NCI-H1694 (cell line): Measurements from ENCODE around the gene MAPKAPK2.
"Not testable (repeated sequence)": the region's sequence is repeated elsewhere in the genome, so short reads cannot be mapped to it uniquely, and the experiment has no call there.

Source experiments
- DNase-seq: peaks from one replicate; lab custom pipeline; 2025; lab: John Stamatoyannopoulos, UW

Gene MAPKAPK2

GRCh38 chr1:206778031-206778430 is 93.3 kb downstream of the MAPKAPK2 start:
- DNase-seq = no peak

GRCh38 chr1:206778911-206779310 is 94.2 kb downstream of the MAPKAPK2 start:
- not testable (repeated sequence) for DNase-seq

DNA sequence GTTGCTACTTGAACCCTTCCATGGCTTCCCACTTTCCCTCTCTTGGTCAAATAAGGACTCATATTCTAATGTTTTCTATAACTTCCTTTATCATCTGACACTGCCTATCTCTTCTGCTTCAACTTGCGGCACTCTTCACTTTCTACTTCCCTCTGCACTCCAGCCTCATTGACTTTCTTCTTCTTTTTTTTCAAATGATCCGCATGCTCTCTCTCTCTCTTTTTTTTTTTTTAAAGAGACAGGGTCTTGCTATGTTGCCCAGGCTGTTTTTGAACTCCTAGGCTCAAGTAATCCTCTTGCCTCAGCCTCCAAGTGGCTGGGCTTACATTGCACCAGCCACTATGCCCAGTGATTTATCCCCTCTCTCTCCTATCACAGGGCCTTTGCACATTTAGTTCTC is 94.9 kb downstream of the MAPKAPK2 start:
- no peak for DNase-seq

DNA sequence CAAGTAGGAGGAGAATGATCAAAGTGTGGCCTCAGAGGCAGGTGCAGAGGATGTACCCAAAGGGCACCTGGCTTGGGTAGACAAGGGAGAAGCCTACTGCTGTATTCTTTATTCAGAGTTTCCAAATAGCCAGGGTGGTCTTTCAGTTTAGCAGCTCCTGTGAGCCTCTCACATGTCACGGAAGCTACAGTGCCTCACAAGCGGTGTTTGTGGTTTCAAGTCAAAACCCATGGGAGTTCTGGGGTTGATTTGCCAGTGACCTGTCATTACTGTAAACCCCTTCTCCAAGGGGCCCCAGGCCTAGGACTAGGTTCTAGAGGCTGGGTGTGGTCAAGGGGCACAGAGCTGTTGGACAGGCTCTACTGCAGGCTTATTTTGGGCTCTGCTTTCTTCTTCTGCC is 97.7 kb downstream of the MAPKAPK2 start:
- DNase-seq = no peak

DNA sequence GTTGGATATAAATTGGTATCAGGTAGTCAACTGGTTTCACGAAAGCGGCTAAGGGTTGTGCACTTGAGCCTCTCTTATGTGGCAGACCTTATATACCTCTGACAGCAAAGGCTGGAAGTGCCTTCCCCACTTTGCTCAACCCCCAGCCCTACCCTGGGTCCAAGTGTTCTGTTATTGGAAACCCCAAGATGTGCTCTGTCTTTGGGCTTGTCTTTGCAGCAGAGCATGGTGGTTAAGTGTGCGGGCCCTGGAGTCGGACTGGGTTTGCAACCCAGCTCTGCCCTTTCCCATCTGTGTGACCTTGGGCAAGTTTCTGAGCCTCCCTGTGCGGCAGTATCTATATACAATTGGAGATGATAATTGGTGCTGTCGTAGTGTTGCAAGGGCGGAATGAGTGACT is 98.8 kb downstream of the MAPKAPK2 start:
- DNase-seq = no peak
